HG03196 (cell line): ENCODE data around the gene TEX29.

Source experiments
- ATAC-seq: cut with Tn5 transposase; IDR thresholded peaks from one replicate; pipeline ENCODE4 v1.9.1; 2021; ENCODE audit not compliant: unreplicated experiment

Gene TEX29

DNA sequence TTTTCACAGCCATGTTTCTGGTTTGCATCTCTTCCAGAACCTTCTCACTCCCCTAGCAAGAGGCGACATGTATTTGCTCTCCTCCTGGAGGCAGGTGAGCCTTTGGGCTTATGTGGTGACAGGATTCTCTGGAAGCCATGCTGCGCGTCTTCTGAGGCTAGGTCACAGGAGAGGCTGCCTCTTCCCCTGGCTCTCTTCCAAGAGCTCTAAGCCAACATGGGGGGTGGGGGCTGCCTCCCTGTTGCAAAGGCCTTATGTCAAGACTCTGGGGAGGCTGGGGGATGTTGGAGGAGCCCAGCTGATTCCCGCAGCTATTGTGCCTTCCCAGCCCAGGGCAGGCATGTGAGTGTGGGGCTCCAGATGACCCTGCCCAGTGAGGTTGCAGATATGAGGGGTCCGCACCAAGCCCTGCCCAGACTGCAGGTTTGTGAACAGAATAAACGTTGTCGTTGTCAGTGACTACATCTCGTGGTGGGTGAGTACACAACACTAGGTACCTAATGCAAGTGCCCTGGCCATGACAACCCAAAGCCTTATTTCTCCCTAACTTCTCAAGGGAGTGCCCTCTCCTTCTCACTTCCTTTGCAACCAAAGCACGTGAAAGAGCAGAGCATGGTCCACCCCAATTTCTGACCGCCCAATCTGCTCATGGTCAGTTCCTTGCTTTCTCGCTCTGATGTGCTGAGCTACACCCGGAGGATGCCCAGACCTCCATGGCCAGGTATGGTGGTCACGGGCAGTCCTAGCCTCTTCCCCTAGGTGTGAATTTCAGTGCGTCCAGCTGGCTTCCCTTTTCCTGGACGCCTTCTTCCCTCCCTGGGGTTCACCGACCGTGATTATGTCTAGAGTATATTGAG lies 44.9 kb downstream of the TEX29 start:
- no peak for ATAC-seq

DNA sequence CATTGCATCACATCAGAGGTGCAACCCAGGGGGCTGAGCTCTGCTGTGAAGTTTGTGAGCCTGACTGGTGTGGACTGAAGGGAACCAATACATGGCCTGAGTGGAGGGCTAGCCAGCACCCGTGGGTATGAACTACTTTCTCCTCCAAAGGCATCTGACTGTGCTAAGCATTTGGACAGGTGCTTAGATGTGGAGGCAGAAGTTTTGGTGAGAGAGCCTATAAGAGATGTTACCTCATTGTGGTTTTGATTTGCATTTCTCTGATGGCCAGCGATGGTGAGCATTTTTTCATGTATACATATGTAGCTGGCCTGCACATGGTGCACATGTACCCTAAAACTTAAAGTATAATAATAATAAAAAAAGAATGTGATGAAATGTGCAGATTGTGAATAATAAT lies 46.9 kb downstream of the TEX29 start:
- ATAC-seq, result no peak

DNA sequence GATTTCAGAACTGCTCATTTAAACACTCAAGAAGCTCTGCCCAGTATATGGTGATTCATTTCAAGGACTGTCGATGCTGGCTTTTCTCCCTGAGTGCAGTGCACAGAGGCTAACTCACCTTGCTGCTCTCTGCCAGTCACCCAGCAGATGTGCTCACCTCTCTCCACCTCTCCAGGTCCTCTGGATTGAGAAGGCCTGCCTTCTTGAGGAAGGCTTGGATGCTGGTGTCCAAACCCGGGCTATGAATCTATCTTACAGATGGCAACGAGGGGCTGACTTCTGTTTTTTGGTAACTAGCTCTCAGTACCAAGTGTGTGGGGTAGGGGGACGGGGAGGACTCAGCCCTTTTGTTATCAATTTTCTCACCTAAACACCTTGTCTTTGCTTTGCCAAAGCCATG lies 47.6 kb downstream of the TEX29 start:
- no peak for ATAC-seq

DNA sequence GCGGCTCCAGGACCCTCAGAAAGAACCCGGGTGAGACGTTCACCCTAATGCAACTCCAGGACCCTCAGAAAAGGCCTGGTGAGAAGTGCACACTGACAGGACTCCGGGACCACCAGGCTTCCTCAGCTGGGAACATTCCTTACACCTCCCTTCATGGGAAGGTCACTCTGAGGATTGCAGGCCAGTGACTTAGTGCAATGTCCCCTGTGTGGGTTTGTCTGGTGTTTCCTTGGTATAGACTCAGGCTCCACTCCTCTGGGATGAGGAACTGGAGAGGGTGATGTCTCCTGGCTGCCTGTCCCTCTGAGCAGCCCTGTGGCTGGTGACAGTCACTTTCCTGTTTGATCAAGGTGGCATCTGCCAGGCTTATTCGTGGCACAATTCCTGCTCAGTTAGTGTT lies 49.7 kb downstream of the TEX29 start:
- no peak for ATAC-seq

DNA sequence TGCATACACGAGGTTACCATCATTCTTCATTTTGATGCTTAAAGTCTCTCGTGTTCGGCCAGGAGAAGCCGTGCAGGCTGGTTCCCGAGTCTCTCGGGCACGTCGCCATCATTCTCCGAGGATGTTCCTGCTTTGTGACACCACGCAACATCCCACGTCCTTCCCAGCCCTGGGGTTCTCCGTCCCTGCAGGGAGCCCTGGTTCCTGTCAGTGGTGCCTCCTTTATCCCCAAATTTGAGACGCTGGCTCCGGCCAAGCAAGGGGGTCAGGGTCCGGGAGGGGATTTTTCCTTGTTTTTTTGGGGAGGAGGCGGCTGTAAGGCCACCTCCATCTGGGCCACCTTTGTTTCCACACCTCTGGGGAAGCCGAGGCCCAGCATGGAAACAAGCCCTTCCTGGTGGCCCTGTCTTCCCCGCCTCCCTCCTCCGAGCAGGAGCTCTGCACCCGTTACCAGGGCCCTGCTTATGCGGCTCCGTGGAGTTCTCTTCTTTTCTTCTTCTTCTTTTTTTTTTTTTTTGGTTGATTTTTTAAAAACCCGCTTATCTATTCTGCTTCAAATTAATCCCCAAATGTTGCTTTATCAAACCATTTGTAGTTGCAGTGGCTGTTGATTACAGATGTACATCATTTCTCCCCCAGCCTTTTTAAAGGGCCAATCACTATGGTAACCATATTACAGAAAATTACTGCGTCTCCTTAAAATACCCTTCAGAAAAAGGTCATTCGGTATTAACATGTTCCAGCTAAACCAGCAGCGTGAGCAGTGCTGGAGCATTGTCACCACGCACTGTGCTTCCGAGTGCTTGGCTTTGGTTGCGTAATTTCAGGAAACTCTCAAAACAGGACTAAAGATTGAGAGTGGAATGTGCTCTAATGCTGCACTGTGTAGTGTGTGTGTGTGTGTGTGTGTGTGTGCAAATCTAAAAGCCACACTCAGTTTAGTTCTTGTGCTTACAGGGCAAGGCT lies 50.4 kb downstream of the TEX29 start:
- no peak for ATAC-seq

DNA sequence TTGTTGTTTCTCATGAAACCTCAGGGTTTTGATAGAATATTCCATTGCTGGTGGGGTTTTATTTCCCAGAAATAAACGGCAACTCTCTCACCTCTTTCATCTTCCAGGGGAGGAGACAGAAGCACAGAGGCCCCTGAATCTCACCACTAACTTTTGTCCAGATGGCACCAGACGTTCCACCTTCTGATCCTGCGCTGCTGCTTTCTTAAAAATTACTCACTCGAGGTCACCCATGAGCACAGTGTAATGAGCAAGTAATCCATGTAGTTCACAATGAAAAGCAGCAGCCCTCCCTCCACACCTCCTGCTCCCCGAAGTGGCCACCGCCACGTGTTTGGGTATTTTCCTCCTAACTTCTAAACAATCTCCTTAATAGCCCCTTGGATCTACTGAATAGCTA lies 51.3 kb downstream of the TEX29 start:
- no peak for ATAC-seq

DNA sequence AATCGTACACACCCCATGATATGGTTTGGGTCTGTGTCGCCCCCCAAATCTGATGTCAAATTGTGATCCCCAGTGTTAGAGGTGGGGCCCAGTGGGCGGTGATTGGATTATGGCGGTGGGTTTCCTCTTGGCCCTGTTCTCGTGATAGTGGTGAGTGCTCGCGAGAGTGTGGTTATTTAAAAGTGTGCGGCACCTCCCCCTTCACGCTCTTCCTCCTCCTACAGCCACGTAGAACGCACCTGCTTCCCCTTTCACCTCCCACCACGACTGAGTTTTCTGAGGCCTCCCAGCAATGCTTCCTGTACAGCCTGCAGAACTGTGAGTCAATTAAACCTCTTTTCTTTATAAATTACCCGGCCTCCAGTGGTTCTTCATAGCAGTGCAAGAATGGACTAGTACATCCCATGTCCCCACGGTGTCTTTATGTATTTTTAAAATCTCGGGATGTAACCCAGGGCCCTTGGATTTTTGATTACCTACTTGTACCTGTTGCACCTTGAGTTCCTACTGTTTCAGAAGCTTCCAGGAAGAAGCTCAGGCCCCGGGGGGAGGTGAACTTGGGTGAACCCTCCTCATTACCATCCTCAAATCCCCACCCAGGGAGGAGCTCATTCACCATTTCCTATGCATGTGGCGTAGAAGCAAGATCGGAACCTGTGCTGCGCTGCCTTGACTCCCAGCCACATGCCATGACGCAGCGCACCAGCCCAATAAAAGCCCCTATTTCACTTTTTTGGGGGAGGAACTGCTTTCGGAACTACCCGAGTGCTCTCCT lies 52.4 kb downstream of the TEX29 start:
- no peak for ATAC-seq

DNA sequence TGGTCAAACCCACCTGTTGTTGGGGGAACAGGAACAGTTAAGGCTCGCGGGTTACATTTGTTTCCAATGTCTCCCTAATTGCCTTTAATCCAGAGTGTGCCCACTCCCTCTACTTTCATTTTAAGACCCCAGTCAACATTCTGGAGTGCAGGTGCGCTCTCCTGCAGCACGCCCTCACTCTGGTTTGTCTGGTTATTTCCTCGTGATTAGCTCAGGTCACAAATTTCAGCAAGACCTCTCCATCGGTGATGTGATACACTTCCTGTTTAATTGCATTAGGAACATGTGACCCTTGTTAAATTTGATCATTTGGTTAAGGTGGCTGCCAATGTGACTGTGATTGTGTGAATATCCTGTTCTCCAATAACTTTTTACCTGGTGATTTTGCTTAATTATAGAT lies 53.0 kb downstream of the TEX29 start:
- no peak for ATAC-seq

DNA sequence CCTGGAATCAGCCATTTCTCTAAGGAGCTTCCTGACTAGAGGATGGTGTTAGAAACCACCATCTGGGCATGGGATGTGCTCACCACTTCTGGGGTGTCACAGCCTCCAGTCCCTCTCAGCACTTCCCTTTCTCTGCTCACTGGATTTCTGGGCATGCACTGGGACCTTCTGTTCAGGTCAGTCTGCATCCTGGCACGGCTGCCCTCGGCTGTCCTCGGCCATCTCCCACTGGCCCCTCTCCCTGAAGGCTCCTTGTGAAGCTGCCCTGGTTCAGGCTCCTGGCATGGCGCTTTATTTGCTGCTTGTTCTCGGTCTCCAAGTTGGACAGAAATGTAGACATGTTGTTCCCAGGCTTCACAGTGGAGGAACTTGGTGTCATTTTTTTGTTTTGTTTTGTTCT lies 60.0 kb downstream of the TEX29 start:
- no peak for ATAC-seq

DNA sequence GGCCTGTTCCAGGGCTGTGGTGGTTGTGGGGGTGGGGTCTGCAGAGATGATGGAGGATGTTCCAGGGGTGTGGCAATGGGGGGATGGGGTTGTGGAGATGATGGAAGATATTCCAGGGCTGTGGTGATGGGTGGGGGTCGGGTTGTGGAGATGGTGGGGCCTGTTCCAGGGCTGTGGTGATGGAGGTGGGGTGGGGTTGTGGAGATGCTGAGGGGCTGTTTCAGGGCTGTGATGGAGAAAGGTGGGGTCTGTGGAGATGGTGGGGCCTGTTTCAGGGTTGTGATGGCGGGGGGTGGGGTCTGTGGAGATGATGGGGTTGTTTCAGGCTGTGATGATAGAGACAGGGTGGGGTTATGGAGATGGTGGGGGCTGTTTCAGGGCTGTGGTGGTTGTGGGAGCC lies 62.0 kb downstream of the TEX29 start:
- no peak for ATAC-seq

DNA sequence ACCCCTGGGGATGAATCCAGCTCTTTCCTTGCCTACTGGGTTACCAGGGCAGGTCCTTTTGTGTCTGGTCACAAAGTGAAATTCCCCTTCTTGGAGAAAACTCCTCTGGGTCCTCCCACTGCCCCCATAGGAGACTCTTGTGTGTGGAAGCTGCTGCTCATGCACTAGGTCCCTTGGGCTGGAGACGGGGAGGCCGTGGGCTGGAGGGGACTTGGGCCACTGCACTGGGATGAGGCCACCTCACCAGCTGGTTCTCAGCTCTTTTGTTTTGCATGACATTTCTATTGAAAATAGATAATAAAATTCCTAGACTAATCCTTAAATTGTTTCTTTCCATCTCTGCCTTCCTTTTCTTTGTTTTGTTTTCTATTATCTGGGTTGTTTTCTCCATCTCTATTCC lies 62.4 kb downstream of the TEX29 start:
- ATAC-seq, result no peak

DNA sequence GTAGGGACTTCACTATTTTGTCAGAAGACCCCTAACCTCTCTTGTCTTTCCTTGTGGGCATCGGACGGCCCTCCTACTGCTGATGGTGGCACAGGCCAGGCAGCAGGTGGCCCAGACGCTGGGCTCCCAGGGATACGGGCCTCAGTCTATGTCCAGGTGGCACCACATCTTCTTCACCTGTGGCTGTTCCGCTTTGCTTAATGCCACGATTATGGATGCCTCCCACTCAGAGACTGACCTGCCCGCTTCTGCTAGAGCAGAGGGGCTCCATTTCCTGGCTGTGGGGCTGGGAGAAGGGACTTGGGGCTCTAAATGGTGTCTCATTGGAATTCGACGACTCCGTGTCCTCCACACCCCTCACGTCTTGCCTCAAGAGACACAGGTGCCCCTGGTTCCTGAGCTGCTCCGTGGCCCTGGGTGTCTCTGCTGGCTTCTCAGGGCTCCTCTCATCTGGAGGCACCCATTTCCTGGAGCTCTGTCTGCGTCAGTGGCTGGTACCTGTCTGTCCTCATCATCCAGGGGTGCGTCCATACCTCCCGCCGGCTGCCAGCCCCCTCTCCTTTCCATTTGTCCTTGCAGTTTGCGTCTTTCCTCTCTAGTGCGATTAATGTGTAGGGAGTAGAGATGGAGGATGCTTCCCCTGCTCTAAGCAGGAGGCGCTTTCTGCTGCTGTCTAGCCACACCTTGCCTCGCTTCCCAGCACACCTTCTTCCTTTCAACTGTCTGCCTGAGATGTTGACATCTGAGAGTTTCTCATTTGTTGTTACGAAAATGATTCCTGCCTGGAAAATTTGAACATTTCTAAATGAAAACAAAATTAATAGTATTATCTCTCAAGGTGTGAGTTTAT lies 63.4 kb downstream of the TEX29 start:
- ATAC-seq, result no peak

DNA sequence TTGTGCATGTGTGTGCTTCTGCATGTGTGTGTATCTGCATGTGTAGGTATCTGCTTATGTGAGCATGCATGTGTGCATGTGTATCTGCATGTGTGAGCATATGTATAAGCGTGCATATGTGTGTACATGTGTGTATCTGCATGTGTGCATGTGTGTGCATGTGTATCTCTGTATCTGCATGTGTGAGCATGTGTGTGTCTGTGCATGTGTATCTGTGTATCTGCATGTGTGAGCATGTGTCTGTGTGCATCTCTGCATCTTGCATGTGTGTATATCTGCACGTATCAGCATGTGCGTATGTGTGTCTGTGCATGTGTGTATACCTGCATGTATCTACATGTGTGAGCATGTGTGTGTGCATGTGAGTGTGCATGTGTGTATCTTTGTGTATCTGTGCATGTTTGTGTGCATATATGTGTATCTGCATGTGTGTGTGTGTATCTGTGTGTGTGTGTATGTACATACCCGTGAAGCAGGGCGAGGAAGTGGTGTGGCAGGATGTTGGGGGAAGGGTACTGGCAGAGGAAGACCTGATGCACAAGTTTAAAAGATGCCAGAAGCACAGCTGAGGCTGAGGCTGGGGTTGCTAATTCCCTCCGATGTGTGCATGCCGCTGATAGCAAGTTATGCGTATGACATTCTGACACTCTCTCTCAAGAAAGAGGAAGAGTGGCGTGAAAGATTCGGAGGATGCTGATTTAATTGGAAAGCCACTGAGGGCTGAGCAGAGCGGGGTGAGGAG lies 64.2 kb downstream of the TEX29 start:
- no peak for ATAC-seq

DNA sequence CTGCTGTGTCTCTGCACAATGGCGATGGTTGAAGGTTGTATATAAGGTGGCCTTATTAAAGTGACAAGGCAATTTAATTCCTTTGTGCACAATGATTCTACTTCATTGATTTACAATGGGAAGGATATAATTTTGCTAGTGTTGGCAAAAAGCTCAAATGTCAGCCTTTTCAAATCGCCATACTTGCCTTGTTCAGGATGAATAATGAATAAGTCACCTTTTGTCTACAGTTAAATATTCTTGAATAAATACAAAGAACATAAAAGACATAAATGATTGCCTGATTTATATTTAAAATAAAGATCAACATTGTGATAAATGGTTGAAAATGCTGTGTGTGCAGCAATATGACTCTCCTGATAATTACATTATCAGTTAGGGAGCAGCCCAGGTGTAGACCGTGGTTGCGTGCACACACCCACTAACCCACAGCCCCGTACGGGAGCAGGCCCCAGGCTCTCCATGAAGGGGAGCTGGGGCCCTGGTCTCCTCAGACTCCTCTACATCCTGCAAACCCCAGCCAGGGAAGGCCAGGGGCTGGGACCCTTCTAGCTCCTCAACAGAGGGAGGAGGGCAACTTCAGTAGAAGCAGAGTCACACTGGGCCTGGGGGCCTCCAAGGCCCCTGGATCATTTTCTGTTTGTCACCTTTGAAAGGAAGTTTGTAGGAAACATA lies 64.9 kb downstream of the TEX29 start:
- no peak for ATAC-seq

DNA sequence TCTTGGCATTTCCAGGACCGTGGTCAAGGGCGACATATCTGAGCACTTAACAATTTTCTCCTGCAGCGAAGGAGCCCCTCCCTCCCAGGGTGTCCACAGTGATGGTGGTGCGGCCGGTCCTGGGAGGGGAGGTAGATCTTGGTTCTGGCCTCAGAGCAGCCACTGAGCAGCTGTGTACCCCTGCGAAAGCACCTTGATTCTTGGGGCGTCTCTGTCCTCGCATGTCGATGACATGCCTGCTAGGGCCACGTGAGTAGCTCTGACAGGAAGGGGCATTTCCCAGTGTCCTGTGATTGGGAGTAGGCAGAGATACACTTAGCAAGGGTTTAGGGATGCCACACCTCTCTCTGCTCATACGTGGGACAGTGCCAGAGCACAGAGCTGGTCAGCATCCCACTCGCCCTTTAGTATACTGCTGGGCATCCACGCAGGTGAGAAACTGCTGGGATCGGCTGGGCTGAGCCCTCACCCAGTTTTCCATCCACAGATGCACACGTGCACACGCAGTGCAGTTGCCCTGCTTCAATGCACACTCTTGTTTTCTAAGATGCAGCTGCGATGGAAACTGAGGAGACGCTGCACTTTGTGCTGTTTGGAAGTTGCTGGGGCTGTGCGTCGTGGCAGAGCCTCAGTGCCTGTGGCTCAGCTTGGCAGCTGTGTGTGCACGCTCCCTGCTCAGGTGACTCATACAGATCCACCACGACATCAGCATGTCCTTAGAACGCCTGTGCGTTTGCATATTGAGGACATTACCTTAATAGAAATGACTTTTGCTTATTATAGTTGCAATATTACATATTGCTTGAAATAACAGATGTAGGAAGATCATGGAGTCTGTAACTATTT lies 66.8 kb downstream of the TEX29 start:
- ATAC-seq, result no peak

DNA sequence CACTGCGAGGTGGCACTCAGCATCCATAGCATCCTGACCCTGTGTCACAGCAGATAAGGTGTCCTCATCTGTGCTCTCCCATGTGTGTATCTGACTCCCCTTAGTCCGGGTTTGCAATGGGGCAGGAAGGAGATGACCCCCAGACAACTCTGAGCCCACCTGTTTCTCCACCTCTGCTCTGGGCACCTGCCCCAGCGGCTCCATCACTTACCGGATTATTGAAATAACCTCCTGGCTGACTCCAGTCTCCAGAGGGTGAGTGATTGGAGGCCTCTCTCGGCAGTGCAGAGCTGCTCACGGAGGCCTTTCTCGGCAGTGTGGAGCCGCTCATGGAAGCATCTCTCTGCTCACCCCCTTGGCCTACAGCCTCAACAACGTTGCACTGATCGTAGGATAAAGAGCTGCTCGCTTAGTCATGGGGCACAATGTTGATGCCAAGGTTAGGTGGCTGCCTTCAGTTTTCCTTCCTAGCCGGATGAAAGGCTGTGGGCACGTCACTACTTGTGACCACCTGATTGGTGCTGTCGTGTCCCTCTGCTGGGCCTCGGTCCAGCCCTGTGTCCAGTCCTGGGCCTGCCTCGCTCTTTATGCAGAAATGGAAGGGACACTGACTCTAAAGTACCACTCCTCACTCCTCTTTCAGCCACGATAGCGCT lies 67.6 kb downstream of the TEX29 start:
- ATAC-seq, result no peak

DNA sequence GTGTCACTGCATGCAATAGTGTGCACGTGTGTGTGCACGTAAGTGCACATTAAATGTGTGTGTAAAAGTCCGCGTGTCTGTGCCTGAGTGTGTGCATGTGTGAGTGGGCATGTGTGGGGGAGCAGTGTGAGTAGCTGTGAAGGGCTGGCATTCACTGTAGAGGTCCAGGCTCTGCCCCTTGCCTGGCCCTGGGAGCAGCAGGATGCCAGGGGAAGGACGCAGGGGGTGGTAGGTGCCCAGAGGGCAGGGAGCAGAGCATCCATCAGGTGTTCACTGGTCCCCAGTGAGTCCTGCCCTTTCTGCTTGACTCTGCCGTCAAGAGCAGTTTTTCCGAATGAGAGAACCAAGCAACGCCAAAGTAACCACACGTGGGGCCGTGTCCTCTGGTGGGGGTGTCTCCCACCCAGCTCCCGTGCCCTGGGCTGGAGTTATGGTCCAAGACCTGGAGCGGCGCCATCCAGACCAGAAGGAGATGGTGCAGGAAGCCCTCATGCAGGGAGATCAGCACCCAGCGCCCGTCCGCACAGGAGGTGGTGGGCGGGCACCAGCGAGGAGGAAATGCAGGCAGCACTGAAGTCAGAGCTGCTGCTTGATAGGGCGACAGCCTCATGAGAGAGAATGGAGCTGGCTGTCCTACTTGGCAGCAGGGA lies 68.5 kb downstream of the TEX29 start:
- ATAC-seq, result no peak
